Calu3 (cell line): ENCODE measurements around the gene TRIM3. TPM values are rescaled to one million over a fixed set of nuclear protein-coding genes. Genes with fewer than 3 reads are reported as not detected.

ENCODE experiments used
- BruUV-seq: library from RNA; stranded (reverse); fragments of 400-500 nt; replicated peaks from 2 replicates; lab custom pipeline; 2021; lab: Mats Ljungman, UMichigan
- CTCF ChIA-PET: fragments of 300-600 bp; sonication (Branson Sonifier 250); formaldehyde crosslinking; loops from one replicate; lab custom pipeline; 2022; ENCODE audit warnings: antibody characterized with exemption; lab: Charles Lee
- DNase-seq: peaks from one replicate; pipeline ENCODE4 v3.0.0; 2022
- H3K27ac Mint-ChIP-seq: one replicate; pipeline ENCODE4 v1.8.0; 2022; ENCODE audit warnings: mixed read lengths; ENCODE audit not compliant: unreplicated experiment
- H3K27me3 Mint-ChIP-seq: one replicate; pipeline ENCODE4 v1.8.0; 2022; ENCODE audit warnings: mixed read lengths; ENCODE audit not compliant: unreplicated experiment
- H3K36me3 Mint-ChIP-seq: one replicate; pipeline ENCODE4 v1.8.0; 2022; ENCODE audit warnings: mild to moderate bottlenecking, moderate library complexity, mixed read lengths; ENCODE audit not compliant: insufficient read depth, unreplicated experiment
- H3K4me1 Mint-ChIP-seq: one replicate; pipeline ENCODE4 v1.8.0; 2022; ENCODE audit warnings: mild to moderate bottlenecking, low read depth, mixed read lengths; ENCODE audit not compliant: unreplicated experiment
- H3K4me3 Mint-ChIP-seq: one replicate; pipeline ENCODE4 v1.8.0; 2022; ENCODE audit warnings: mild to moderate bottlenecking, low read depth, moderate library complexity, mixed read lengths; ENCODE audit not compliant: unreplicated experiment
- H3K9me3 Mint-ChIP-seq: one replicate; pipeline ENCODE4 v1.8.0; 2022; ENCODE audit warnings: low read depth, mixed read lengths; ENCODE audit not compliant: unreplicated experiment
- intact Hi-C: fragments of 100-400 bp; cut with micrococcal nuclease; formaldehyde crosslinking; loops from one replicate; pipeline ENCODE4 v1.10.0; 2022; ENCODE audit not compliant: unreplicated experiment
- total RNA-seq: library from RNA; stranded (reverse); gene quantifications from 2 replicates; pipeline ENCODE4 v1.2.3, GENCODE V29; 2022
- TF ChIP-seq, protein P1 (sequence below): fragments of 200-600 bp; IDR thresholded peaks from one replicate; pipeline ENCODE4 v1.8.0; 2022; ENCODE audit warnings: antibody characterized with exemption; ENCODE audit not compliant: unreplicated experiment

TRIM3 gene
- total RNA-seq, 1 experiment from 2014 or later: 10.6 TPM

DNA sequence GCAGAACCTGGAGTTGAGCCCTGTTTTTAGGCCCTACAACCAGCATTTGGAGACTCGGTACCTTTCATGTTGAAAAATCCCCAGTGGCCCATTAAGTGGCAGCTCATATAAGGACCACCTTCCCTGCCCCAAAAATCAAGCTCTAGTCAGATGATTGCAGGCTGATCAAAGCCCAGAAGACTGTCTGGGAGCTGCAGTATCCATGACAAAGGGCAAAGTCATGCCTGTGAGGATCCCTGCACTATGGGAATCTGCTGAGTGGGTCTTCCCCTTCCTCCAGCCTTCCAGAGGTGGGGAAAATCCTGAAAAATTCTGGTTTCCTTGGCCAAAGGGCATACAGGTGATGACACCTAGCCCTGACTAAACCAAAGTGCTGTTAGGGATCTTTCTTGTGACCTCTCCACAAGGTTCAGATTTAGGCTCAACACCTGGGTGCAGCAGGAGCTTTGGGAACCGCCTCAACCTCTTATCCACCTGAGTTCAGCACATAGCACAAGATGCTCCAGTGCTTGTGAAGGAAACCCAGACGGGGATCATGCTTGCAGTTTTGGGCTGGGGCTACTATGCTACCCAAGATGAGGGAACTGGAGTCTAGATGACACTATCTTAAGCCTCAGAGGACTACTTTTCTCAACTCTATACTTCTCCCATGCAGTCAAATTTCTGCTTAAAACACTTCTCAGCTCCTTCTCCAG lies 1.2 kb upstream of the TRIM3 start:
- no peaks in the 10 kb centered on the region for H3K27me3 Mint-ChIP-seq
- H3K27ac Mint-ChIP-seq: no peak overlapping the region
- intact Hi-C loops: no loop called here
- H3K4me3 Mint-ChIP-seq: no peak overlapping the region
- no peak for DNase-seq
- H3K4me1 Mint-ChIP-seq: peaks cover 24% of the 10 kb centered on the region
- TF ChIP-seq, protein P1, sequence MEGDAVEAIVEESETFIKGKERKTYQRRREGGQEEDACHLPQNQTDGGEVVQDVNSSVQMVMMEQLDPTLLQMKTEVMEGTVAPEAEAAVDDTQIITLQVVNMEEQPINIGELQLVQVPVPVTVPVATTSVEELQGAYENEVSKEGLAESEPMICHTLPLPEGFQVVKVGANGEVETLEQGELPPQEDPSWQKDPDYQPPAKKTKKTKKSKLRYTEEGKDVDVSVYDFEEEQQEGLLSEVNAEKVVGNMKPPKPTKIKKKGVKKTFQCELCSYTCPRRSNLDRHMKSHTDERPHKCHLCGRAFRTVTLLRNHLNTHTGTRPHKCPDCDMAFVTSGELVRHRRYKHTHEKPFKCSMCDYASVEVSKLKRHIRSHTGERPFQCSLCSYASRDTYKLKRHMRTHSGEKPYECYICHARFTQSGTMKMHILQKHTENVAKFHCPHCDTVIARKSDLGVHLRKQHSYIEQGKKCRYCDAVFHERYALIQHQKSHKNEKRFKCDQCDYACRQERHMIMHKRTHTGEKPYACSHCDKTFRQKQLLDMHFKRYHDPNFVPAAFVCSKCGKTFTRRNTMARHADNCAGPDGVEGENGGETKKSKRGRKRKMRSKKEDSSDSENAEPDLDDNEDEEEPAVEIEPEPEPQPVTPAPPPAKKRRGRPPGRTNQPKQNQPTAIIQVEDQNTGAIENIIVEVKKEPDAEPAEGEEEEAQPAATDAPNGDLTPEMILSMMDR: no peak
- CTCF ChIA-PET: interaction anchor here (0.7 kb wide), 1 partner anchor 66 kb away, joined by 3 read pairs; no protein-coding TSS in a partner anchor
- no peaks in the 10 kb centered on the region for H3K9me3 Mint-ChIP-seq
- H3K36me3 Mint-ChIP-seq: peaks cover 59% of the 10 kb centered on the region
- no TSS peak for BruUV-seq

DNA sequence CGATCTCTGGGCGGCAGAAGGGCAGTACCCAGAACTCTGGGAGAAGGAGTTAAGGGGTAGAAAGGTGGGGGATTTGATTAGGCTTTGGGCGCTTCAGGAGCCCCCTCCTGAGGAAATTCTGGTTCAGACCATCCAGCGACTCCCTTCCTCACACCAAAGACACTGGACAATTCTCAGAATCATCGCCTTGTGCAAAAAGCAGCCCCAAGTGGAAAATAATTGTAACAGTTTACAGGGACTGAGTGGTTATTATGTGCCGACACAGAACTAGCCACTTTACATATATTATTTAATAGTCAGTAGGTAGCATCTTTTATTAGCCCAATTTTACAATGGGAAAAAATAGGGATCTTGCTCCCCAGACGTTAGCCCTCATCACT lies 662 bp upstream of the TRIM3 start:
- CTCF ChIA-PET: interaction anchor here (0.6 to 0.7 kb wide), 3 partner anchors 35 to 565 kb away, joined by 3 to 9 read pairs (median 3); no protein-coding TSS in a partner anchor
- no TSS peak for BruUV-seq
- DNase-seq: no peak
- peak overlapping the region; percentile 85 for H3K27ac Mint-ChIP-seq
- peaks cover 55% of the 10 kb centered on the region for H3K36me3 Mint-ChIP-seq
- H3K27me3 Mint-ChIP-seq: no peaks in the 10 kb centered on the region
- TF ChIP-seq, protein P1: no peak
- intact Hi-C loops: no loop called here
- H3K4me1 Mint-ChIP-seq: peaks cover 19% of the 10 kb centered on the region
- peak overlapping the region; percentile 77 for H3K4me3 Mint-ChIP-seq
- no peaks in the 10 kb centered on the region for H3K9me3 Mint-ChIP-seq

DNA sequence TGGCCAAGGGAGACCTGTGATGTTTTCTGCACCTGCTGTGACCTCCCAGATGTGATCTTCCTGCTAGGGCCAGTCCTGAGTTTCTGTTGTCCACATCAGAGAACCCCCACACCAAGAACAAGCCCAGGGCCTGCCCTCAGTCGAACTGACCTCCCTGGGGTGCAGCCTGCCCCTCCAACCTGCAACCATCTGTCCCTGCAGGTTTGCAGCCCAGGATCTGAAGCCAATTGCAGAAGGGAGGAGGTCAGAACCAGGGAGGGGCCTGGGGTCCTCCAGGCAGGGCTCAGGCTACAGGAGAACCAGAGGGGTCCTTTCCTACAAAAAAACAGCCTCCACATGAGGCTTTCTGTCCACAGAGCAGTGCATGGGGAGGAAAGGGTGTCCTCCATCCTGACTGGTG lies 807 bp downstream of the TRIM3 start:
- Mint-ChIP-seq H3K4me1 (peaks cover 19% of the 10 kb centered on the region), H3K9me3 (no peaks in the 10 kb centered on the region), H3K4me3 (peak overlapping the region; percentile 77), H3K27ac (no peak overlapping the region), H3K27me3 (no peaks in the 10 kb centered on the region), H3K36me3 (peaks cover 41% of the 10 kb centered on the region)
- CTCF ChIA-PET: no interaction called here
- DNase-seq: no peak
- TF ChIP-seq, protein P1: no peak
- BruUV-seq: no TSS peak
- intact Hi-C loops: no loop called here

DNA sequence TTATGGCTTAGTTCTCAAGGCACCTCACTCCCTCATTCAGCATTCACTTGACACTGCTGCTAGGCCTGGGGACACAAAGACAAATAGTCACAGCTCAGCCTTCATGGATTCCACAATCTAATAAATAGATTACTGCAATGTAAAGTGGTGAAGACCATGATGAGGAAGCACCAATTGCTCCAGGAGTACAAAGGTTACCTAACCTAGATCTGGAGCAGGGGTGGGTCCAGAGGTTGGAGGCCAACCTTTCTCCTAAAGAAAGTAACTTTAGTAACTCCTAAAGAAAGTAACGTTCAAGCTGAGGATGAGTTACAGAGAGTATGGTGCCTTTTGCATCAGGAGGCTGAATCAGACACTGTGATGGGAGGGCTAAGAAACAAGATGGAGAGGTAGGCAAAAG lies 4.1 kb downstream of the TRIM3 start:
- no peak overlapping the region for H3K27ac Mint-ChIP-seq
- no TSS peak for BruUV-seq
- no peaks in the 10 kb centered on the region for H3K9me3 Mint-ChIP-seq
- no peak overlapping the region for H3K4me3 Mint-ChIP-seq
- peaks cover 8% of the 10 kb centered on the region for H3K4me1 Mint-ChIP-seq
- H3K36me3 Mint-ChIP-seq: peaks cover 24% of the 10 kb centered on the region
- intact Hi-C loops: no loop called here
- TF ChIP-seq, protein P1: no peak
- H3K27me3 Mint-ChIP-seq: no peaks in the 10 kb centered on the region
- CTCF ChIA-PET: no interaction called here
- DNase-seq: no peak
